Heart left ventricle (tissue), 13 donors: ENCODE data around the gene NOX3.

Experiments
- CTCF ChIP-seq, 12 donors: fragments of 200-600 bp; sonication (generic) in 4 of 12; IDR thresholded peaks; one replicate each; pipeline versions ENCODE4 v1.5.0 to v1.8.0; 2018 to 2022; ENCODE audit warnings: antibody characterized with exemption in 12 of 12, mild to moderate bottlenecking in 5 of 12
- POLR2A ChIP-seq, 2 donors: fragments of 450-650 bp; IDR thresholded peaks; one replicate each; pipeline ENCODE4 v1.6.1; 2017; ENCODE audit warnings: antibody characterized with exemption in 2 of 2, mild to moderate bottlenecking in 2 of 2, moderate library complexity in 2 of 2
- donor health status: ischemic (EF 13 %, LVEDD 7.1; RV severe dilation, severe dysfunction).
- donor health status: DM: no; HTN: yes; CAD: no.
- donor health status: DM: no; HTN: no; CAD: no.
- donor health status: ischemic (EF 25% LVEDD 6.9; RV normal size, moderate dysfunction).
- donor health status: ischemic (EF 25% LVEDD 5.7; RV mildly dilated, moderate dysfunction).
- donor health status: ischemic (EF 35%, LVEDD 5.7; RV mildly dilated, moderate dysfunction).
- donor health status: nonischemic (EF 11% LVEDD 7.7; RV severe dilation, severe dysfunction).
- donor health status: DM: yes; HTN: yes; CAD: no.
- donor health status: PGD.
- donor health status: ischemic (EF 29% LVEDD 5.4; RV normal size, mild dysfunction).
- donor health status: nonischemic (EF 23%, LVEDD 6.1; RV moderate dilation, normal function).

- TF ChIP-seq POLR2A (IDR thresholded peaks at IDR 0.05), result no peak
- no peak for TF ChIP-seq CTCF (IDR thresholded peaks at IDR 0.05)
Observed at GRCh38 chr6:155377061-155377460, 78.6 kb downstream of the NOX3 start.
